CD4-positive, alpha-beta T cell treated with Interleukin-4 for 1 hour (primary cell): ENCODE data around the gene FOXN4.
"Not testable (repeated sequence)": the region's sequence is repeated elsewhere in the genome, so short reads cannot be mapped to it uniquely, and the experiment has no call there.

ENCODE experiments used
- DNase-seq, 2 donors: peaks; one replicate each; pipeline ENCODE4 v3.0.0-alpha.2; 2020 to 2022

The FOXN4 gene, protein sequence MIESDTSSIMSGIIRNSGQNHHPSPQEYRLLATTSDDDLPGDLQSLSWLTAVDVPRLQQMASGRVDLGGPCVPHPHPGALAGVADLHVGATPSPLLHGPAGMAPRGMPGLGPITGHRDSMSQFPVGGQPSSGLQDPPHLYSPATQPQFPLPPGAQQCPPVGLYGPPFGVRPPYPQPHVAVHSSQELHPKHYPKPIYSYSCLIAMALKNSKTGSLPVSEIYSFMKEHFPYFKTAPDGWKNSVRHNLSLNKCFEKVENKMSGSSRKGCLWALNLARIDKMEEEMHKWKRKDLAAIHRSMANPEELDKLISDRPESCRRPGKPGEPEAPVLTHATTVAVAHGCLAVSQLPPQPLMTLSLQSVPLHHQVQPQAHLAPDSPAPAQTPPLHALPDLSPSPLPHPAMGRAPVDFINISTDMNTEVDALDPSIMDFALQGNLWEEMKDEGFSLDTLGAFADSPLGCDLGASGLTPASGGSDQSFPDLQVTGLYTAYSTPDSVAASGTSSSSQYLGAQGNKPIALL

DNA sequence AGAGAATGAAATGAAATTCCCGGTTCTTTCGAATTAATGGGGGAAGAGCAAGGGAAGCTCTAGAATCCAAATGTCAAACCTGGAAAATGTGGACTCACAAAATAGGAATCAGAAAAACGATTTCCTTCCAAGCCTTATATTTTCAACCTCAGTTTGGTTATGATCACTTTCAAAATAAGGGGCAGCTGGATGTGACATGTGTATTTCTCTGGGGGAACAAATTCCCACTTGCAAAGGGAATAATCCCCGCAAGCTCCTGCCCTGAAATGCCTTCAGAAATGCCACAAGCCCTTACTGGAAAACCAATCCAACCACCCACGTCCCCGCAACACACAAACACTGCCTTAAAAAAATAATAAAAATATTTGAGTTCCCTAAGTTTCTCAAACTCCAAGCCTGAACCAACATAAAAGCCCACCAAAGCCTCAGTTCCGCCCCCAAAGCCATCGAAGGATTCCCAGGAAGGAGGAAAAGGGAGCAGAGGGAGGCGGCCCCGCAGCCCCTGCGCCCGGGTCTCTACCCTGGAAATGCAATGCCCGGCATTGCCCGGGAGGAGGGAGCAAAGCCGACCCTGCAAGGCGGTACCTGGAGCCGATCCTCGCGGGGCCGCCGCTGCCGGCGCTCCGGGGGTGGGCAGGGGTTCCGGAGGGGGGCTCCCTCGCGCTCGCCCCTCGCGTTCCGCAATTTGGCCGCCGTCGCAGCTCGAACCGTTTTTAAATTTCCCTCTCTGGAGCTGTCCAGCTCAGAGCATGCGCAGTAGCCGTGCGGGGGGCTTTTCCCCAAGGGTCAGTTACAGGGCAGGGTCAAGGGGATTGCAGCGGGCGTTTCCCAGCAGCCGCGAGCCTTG is at the start of gene FOXN4:
TSS of gene FOXN4 (minus strand) at position 751 of the 847 bp plus-strand sequence. CDS start 963 bp downstream, outside the sequence.
- no peak for DNase-seq

DNA sequence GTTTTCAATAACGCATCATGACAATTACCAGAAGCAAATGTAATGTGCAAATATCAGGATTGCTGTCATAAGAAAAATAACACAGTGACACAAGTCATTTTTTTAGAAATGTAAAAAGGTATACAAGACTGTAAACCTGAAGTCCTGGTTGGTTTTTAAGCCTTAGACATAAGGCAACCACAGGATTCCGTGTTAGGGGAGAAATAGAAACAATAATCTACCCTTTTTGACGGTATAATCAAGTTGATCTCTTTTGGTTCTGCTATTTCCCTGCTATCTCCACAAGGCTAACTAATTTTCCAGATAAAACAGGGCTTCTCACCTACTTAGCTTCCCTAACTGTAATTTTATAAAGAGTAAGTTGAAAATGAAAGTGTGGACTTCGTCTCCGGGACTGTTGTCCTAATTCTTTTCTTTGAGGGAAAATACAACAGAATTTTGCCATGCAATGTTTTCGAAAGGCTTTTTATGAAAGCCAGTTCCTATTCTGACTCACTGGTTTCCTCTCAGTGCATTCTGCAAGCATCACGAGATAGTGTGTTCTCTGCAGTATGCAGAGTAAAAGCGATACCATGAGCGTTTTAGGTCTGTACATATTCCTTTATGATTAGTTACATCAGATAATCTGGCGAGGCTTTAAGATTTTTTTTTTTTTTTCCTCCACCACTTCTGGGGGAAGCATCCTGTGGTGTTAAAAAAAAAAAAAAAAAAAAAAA is 49.2 kb upstream of the FOXN4 start:
- no peak for DNase-seq

DNA sequence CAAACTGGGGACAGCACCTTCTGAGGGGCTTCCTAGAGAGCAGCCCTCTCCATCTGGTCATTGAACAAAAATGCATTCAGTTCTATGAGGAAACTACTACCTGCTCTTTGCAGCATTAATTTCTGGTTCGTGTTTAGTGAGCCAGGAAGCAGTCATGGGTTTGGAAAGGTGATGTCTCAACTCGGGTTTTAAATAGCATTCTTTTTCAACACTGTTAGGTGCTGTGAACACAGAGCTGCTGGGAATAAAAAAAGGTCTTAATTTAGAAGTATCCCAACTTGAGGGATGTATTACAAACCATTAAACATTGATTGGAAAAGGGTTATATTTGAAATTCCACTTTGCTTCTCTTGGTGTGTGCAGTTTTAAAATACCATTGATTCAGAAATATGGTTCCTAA is 47.9 kb upstream of the FOXN4 start:
- DNase-seq: no peak

DNA sequence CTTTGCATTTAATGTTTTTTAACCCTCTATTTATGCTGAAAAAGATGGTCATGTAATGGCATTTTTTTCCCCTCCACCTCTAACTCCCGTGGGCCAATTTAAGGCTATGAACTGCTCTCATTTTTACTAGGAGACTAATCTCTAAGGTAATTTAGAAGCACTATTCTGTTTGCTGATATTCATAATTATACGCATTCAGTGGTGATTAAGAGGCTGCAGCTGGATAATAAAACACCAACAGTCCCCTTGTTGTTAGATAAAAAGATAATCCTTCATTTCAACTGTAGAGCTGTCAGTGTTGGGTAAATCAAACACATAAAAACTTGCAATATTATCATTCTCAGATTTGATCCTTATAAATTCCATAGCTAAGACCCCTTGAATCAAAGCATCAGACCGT is 47.5 kb upstream of the FOXN4 start:
- DNase-seq: no peak

DNA sequence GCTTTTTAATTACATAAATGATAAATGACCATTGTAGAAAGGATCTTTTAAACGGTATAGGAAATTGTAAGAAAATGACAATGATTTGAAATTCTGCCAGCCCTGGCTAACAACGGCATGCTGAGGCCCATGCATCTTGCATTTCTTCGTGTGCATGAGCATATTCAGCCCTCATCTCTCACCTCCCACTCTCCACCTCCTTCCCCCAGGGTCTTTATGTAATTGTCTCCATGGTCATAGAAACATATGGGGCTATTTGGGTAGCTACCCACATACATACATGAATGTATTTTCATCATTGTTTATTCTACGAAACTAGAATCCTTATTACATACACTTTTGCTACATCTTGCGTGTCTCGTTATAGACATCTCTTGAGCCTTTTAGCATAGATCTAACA is 43.1 kb upstream of the FOXN4 start:
- no peak for DNase-seq

DNA sequence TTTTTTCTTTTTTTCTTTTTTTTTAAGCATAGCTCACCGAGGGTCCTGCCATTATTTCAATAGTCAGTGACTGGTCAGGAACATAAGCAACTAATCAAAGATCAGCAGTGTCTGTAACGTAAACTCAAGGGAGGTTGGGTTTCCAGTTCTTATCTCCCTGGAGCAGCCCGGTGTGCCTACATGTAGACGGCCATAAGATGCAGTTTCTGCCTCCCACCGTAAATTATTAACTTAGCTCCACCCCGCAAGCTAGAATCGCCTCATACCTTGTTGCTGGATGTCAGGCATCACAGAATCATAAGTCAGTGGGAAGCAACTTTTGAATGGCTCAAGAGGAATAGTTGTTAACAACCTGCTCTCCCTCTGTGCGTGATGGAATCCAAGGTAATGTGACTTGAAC is 38.5 kb upstream of the FOXN4 start, which contains the start of gene MYO1H:
TSS of gene MYO1H (plus strand) at position 312 of the 400 bp plus-strand sequence. CDS start at position 373, 61 bp downstream.
- no peak for DNase-seq

DNA sequence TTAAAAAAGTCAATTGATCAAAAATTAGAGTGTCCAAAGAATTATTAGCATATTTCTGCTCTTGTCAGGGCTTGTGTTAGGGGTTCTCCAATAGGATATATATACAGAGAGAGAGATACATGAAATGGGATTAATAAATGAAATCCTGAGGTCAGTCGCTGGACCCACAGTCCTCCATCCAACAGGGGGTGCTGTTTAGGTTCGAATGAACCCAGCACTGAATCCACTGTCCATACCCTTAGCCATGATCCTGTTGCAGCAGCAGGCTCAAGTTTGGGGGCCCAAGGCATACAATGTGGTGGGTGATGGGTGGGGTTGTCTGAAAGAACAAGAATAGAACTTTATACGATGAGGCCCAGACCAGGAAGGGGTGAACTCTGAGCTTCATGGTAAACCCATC is 37.8 kb upstream of the FOXN4 start:
- no peak for DNase-seq

DNA sequence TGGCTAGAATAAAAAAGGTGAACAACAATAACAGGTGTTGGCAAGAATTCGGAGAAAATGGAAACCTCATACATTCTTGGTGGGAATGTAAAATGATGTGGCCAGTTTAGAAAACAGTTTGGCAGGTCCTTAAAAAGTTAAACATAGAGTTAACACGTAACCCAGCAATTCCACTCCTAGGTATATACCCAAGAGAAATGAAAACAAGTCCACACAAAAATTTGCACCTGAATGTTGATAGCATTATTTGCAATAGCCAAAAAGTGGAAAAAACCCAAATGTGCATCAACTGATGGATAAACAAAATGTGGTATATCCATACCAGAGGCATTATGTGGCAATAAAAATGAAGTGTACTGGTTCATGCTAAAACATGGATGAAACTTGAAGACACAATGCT is 36.3 kb upstream of the FOXN4 start:
- no peak for DNase-seq

DNA sequence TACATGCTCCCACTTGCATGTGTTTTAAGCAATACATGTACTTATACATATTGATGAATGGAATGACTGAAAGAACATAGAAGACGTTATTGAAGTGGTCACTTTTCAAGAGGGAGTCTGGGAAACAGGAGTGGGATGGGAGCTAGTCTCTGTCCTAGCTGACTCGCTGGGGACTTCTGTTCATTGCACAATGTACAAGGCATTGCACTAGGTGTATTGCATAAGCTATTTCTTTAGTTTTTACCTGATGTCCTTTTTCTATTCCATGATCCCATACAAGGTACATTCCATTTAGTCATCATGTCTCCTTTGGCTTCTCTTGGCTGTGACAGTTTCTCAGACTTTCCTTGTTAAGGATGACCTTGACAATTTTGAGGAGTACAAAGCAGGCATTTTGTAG is 34.6 kb upstream of the FOXN4 start:
- DNase-seq: no peak

DNA sequence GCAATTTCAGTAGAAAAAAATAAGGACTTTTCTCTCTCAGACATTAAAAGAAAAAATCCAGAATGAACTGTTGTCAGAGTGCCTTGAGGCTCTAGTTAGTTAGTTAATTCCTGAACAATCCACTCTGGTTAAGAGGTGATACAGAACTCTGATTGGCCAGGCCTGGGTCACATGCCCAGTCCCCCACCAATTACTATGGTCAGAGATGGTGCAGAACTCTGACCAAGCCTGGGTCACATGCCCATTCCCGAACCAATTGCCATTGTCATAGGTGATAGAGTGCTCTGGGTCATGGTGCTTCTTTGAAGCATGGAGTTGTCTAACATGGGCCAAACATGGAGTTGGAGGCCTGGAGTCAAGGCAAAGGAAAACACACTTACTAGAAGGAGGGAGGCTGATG is 27.5 kb upstream of the FOXN4 start:
- DNase-seq: no peak

DNA sequence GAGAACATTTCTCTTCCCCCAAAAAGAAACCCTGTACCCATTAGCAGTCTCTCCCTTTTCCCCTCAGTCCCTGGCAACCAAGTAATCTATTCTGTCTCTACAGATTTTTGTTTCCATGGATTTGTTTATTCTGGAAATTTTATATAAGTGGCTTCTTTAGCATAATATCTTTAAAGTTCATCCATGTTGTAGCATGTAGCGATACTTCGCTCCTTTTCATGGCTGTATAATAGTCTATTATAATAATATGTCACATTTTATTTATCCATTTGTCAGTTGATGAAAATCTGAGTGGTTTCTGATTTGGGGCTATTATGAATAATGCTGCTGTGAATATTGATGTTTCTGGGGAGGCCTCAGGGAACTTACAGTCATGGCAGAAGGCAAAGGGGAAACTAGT is 25.8 kb upstream of the FOXN4 start:
- no peak for DNase-seq

DNA sequence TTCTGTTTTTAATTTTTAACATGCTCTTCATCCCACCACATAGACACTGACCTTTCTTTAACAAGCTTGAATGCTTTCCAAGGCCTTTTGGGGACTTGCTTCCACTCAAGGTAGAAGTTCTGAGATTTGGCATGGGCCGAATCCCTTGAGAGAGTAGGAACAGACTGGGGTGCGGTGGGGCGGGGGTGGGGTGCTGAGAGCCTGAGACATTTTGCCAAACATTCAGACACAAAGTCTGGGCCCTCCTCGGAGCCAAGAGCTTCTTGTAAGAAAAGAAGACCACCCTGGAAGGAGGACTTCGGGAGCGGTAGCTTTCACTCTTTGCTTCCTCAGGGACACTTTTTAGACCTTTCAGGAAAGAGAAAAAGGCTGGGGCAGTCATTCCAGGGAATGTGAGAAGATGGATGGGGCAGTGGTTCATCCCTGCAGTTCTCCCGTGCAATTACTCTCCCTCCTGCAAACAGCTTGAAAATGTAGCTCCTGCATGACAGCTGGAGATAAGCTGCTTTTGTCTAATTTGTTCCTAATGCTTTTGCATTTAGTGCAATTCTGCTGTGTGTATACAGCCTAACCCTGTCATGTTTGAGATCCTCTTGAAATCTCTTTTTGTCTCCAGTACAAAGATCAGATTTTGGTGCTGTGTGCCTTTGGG is 22.3 kb upstream of the FOXN4 start:
- no peak for DNase-seq

DNA sequence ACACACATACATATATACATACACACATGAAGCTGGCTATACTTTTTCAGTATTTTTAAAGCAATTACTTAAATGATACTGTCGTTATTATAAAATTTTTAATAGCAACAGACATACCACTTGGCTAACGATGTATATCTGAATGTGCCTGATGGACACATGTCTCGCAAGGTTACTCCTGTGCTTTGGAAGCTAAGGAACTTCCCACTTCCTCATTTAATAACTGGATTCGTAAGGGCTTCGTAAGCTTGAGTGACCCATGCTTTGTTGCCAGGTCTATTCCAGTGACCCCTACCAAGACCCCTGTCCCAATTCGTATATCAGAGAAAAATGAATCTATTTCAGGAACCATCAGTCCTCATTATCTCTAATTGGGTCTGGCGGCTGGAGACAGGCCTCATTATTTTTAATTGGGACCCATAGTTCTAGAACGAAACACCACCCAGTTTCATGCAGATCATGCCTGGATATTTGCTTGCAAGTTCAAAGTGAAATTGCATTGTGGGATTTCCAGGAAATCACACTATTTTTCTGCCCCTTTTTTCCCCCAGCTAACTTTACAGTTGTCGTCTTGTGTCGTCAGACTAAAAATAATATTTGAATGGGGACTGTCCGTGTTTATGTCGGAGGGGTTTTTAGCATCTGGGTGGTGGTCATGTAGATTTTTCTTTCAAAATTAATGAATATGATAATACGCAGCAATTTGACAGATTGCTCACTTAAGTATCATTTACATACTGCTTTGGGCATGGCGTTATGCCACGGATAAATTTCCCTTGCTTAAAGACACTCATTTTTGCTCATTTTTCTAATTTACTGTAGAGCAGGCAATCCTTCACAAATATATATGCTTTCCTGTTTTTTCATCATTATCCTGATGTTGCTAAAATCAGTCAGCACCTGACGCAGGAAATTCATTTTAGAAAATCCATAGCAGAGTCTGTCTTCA is 21.5 kb upstream of the FOXN4 start:
- DNase-seq: no peak

DNA sequence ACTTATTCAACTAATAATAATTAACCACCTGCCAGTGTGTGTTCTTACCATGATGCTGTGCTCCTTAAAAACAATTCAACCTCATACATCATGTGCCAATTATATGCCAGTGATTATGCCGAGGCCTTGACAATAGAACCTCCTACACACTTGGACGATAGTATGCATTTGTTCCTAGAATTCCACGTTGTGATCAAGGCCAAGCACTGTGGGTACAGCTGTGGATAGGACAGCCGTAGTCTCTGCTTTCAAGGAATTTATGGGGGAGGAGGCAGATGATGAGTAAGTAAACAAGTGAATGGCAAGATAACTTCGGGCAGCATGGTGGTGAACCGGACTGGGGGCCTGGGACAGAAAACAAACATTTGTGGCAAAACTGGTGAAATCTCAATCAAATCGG is 20.6 kb upstream of the FOXN4 start:
- DNase-seq: no peak

DNA sequence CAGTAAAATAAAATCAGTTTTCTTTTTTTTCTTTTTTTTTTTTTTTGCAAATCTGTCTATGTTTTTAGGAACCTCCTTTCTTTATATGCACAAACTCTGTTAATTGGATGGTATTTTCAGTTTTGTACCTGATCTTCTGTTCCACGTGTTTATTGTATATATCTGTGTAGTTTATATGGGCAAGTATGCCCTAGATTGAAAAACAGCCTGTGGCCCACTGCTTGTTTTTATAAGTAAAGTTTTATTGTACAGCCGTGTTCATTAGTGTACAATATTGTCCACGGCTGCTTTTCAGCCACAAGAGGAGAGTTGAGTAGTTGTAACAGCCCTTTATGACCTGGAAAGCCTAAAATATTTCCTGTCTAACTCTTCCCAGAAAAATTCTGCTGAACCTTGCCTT is 19.9 kb upstream of the FOXN4 start:
- DNase-seq: no peak

DNA sequence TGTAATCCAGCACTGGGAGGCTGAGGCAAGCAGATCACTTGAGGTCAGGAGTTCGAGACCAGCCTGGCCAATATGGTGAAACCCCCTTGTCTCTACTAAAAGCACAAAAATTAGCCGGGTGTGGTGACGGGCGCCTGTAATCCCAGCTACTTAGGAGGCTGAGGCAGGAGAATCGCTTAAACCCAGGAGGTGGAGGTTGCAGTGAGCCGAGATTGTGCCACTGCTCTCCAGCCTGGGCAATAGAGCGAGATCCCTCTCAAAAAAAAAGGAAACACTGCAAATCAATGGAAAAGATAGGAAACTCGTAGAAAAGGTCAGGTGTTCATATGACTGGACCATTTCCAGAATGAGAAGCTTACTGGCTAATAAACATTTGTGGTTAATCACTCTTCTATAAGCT is 12.2 kb upstream of the FOXN4 start:
- DNase-seq: not testable (repeated sequence)

DNA sequence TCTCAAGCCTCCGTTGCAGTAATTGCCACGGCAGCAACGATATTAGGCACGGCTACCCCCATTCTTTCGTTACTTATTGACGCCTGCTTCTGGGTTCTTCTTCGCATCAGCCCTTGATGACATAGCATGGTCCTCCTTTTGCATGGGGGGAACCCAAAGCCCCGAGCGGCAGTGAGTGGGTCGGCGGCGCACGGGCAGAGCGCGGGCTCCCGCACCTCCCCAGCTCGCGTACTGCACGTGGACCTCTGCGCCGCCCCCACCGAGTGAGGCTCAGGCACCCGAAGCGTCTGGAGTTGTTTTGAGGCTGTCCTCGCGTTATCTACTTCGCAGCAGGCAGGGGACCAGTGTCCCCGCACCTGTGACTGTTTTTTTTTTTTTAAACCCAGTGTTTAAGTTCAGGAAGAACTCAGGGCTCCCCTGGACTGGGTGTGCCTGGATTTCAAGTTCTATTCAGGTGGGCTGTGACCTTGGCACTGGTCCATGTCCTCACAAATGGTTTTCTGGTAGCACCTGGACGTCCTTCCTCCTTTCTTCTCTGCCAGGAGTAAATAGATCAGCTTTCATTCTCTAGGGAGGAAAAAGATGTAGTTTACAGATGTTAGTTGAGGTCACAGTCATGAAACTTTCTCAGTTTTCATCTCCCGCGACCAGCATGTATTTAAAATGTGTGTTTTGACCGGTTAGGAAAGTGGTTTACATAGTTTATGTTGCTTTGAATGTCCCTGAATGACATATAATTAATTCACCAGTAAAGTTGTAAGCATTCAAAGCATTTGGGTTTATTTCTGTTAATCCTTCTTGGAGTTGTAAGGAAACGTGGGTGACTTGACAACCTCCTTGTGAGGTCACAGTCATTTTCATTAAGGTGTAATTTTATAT is 1.4 kb upstream of the FOXN4 start:
- no peak for DNase-seq

DNA sequence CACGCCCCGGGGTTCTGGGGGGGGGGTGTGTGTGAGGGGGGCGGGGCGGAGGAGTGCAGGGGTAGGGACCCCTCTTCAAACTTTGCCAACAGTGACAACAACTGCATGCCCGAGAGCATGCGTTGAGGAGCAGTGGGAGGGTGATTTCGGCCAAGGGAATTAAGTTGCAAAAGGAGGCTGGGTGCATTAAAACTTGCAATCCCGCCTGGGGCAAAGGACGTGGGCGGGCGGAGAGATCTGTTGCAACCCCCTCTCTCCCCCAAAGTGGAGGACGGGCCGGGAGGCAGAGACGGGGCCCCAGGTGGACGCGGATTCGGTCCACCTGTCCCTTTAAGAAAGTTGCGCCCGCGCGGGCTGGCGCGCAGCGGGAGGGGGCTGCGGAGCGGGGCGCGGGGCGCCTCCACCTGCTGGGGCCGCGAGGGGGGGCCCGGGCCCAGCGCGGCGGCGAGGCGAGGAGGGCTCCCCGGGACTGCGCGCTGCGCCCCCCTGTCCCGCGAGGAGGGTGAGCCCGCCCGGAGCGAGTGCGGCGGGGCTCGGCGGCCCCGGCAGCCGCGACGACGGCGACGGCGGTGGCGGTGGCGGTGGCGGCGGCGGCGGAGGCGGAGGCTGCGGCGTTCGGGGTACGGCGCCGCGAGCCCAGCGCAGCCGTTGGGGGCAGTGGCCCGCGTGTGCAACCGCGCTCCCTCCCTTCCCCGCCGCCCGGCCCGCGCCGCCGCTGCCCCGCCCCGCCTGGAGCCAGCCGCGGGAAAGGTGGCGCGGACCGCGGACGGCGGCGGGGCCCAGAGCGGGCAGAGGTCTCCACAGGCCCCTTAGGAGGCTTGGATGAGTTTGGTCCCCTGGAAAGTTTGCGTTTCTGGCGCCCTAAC is 530 bp upstream of the FOXN4 start:
- no peak for DNase-seq

DNA sequence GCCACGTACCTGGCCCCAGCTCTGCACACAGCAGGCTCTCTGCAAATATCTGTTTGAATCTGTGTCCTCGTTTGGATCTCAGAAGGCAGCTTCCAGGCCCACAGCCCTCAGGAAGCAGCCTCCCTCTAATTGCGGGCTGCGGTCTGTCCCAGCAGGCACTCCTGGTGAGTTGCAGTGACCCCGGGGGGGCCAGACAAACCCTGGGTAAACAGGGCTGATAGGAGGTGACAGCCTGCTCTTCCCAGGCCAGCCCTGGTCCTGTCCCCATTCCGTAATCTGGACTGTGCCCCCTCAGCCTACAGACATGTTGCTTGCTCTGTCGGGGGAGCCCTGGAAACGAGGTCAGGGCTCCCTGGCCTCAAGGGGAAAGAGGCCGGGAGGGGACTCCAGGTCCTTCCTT is 2.0 kb downstream of the FOXN4 start:
- no peak for DNase-seq
